Mesenchymal stem cell (in vitro differentiated cells and primary cell): ENCODE measurements around the gene SULT1A4.
"Not testable (repeated sequence)": the region's sequence is repeated elsewhere in the genome, so short reads cannot be mapped to it uniquely, and the experiment has no call there.

Experiments used
- DNase-seq: peaks from one replicate; pipeline ENCODE4 v3.0.0-alpha.2; 2013
- H2AFZ ChIP-seq: one replicate; pipeline ENCODE4 v1.6.1; 2013; ENCODE audit warnings: low read depth, mild to moderate bottlenecking, control low read depth, inconsistent platforms, low read length, moderate library complexity
- H2AK5ac ChIP-seq: 2 replicates; pipeline ENCODE4 v1.6.1; 2013; ENCODE audit warnings: low read length, moderate library complexity, mild to moderate bottlenecking, inconsistent platforms; ENCODE audit not compliant: severe bottlenecking
- H2BK120ac ChIP-seq: one replicate; pipeline ENCODE4 v1.6.1; 2013; ENCODE audit warnings: low read depth, mild to moderate bottlenecking, inconsistent platforms, low read length, moderate library complexity
- H2BK12ac ChIP-seq, 2 experiments: one replicate each; pipeline ENCODE4 v1.6.1; 2013; ENCODE audit warnings: inconsistent platforms in 2 of 2, low read length in 2 of 2, mild to moderate bottlenecking in 2 of 2, moderate library complexity in 2 of 2, control low read depth in 1 of 2
- H2BK15ac ChIP-seq: one replicate; pipeline ENCODE4 v1.6.1; 2013; ENCODE audit warnings: mild to moderate bottlenecking, low read depth, inconsistent platforms; ENCODE audit not compliant: poor library complexity, severe bottlenecking
- H2BK5ac ChIP-seq: 2 replicates; pipeline ENCODE4 v1.6.1; 2013; ENCODE audit warnings: low read depth, mild to moderate bottlenecking, low read length, control low read depth, inconsistent platforms; ENCODE audit not compliant: poor library complexity, severe bottlenecking
- H3K14ac ChIP-seq, 2 experiments: one replicate each; pipeline ENCODE4 v1.6.1; 2013; ENCODE audit warnings: inconsistent platforms in 2 of 2, low read length in 2 of 2, control low read depth in 1 of 2, mild to moderate bottlenecking in 1 of 2, moderate library complexity in 1 of 2
- H3K18ac ChIP-seq, 2 experiments: one replicate each; pipeline ENCODE4 v1.6.1; 2013; ENCODE audit warnings: inconsistent platforms in 2 of 2, low read length in 2 of 2, control low read depth in 1 of 2, low read depth in 1 of 2, mild to moderate bottlenecking in 1 of 2
- H3K23ac ChIP-seq, 2 experiments: one replicate each; pipeline ENCODE4 v1.6.1; 2013; ENCODE audit warnings: inconsistent platforms in 2 of 2, low read length in 2 of 2, mild to moderate bottlenecking in 2 of 2, moderate library complexity in 2 of 2, control low read depth in 1 of 2
- H3K27ac ChIP-seq: 2 replicates; pipeline ENCODE4 v1.5.1; 2013; ENCODE audit warnings: mild to moderate bottlenecking, moderate library complexity, low read length, control low read depth, inconsistent platforms; ENCODE audit not compliant: poor library complexity, severe bottlenecking
- H3K27me3 ChIP-seq, 2 experiments: 2 replicates each; pipeline versions ENCODE4 v1.6.1 to v1.7.0; 2013; ENCODE audit warnings: low read length in 2 of 2, mild to moderate bottlenecking in 2 of 2, moderate library complexity in 2 of 2, control low read depth in 1 of 2, inconsistent platforms in 1 of 2; ENCODE audit not compliant: control insufficient read depth in 1 of 2, insufficient read depth in 1 of 2
- H3K36me3 ChIP-seq, 2 experiments: 2 replicates each; pipeline versions ENCODE4 v1.6.1 to v1.7.0; 2013; ENCODE audit warnings: low read length in 2 of 2, control low read depth in 1 of 2, inconsistent platforms in 1 of 2, low read depth in 1 of 2, mild to moderate bottlenecking in 1 of 2; ENCODE audit not compliant: insufficient read depth in 2 of 2, control insufficient read depth in 1 of 2
- H3K4ac ChIP-seq, 2 experiments: one replicate each; pipeline ENCODE4 v1.6.1; 2013; ENCODE audit warnings: inconsistent platforms in 2 of 2, low read length in 2 of 2, mild to moderate bottlenecking in 2 of 2, moderate library complexity in 2 of 2, control low read depth in 1 of 2, low read depth in 1 of 2
- H3K4me1 ChIP-seq: 2 replicates; pipeline ENCODE4 v1.6.1; 2013; ENCODE audit warnings: low read depth, low read length, control low read depth; ENCODE audit not compliant: control insufficient read depth, insufficient read depth
- H3K4me2 ChIP-seq: 2 replicates; pipeline ENCODE4 v1.6.1; 2013; ENCODE audit warnings: low read length, mild to moderate bottlenecking, inconsistent platforms; ENCODE audit not compliant: poor library complexity, severe bottlenecking
- H3K4me3 ChIP-seq, 2 experiments: 2 replicates each; pipeline versions ENCODE4 v1.5.1 to v1.7.0; 2013; ENCODE audit warnings: low read length in 2 of 2, mild to moderate bottlenecking in 2 of 2, control low read depth in 1 of 2, low read depth in 1 of 2; ENCODE audit not compliant: insufficient read depth in 1 of 2
- H3K79me1 ChIP-seq: replicated peaks from 2 replicates; pipeline ENCODE4 v1.6.1; 2013; ENCODE audit warnings: mild to moderate bottlenecking, control low read depth, low read length, inconsistent platforms; ENCODE audit not compliant: poor library complexity, severe bottlenecking
- H3K9ac ChIP-seq: 2 replicates; pipeline ENCODE4 v1.7.0; 2013; ENCODE audit warnings: mild to moderate bottlenecking, low read length, moderate library complexity
- H3K9me3 ChIP-seq: 2 replicates; pipeline ENCODE4 v1.7.0; 2013; ENCODE audit warnings: mild to moderate bottlenecking, low read length; ENCODE audit not compliant: control insufficient read depth
- H4K8ac ChIP-seq: one replicate; pipeline ENCODE4 v1.6.1; 2013; ENCODE audit warnings: inconsistent platforms, mild to moderate bottlenecking, low read length, moderate library complexity
- H4K91ac ChIP-seq: one replicate; pipeline ENCODE4 v1.6.1; 2013; ENCODE audit warnings: mild to moderate bottlenecking, low read length, inconsistent platforms
- WGBS: methylation state at CpG from one replicate; pipeline ENCODE4 v1.1.7; 2013; ENCODE audit warnings: mixed read lengths; 5-methylcytosine and 5-hydroxymethylcytosine counted together

The SULT1A4 gene

GRCh38 chr16:29454269-29454668, 5.4 kb upstream of the SULT1A4 start, which contains the start of the genes BOLA2 and SLX1B:
BOLA2 (minus strand) TSS chr16:29454351; CDS start chr16:29454253, 98 bp downstream.
SLX1B (plus strand) TSS chr16:29454533.
- H3K18ac ChIP-seq, H3K4ac ChIP-seq, H3K4me2 ChIP-seq, H3K9ac ChIP-seq, H3K36me3 ChIP-seq, H2AFZ ChIP-seq, H2BK5ac ChIP-seq, H3K23ac ChIP-seq, H3K27ac ChIP-seq, H3K4me3 ChIP-seq, H2BK120ac ChIP-seq, H3K27me3 ChIP-seq, H4K91ac ChIP-seq, H3K79me1 ChIP-seq, H2AK5ac ChIP-seq, DNase-seq, H3K9me3 ChIP-seq, H2BK12ac ChIP-seq, H2BK15ac ChIP-seq, H3K4me1 ChIP-seq, H4K8ac ChIP-seq, H3K14ac ChIP-seq: not testable (repeated sequence)
- WGBS, result no CpG with 5 or more reads among the region's 33 CpGs

DNA sequence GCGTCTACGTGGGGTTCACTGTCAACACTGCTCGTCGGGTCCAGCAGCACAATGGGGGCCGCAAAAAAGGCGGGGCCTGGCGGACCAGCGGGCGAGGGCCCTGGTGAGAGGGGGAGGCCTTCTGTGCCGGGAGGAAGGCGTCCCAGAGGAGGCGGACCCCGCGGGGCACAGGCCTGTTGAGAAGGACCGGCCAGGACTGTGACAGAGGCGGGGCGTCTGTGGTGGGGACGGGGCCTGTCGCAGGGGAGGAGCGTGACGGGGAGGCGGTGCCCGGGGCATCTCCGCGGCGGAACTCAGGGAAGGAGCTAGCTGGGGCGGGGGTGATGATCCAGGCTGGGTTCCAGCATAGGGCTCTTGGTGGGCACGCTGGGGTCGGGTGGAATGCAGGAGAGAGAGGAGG, 4.9 kb upstream of the SULT1A4 start:
- not testable (repeated sequence) for H3K4me3 ChIP-seq, H3K79me1 ChIP-seq, H3K27me3 ChIP-seq, H3K4me2 ChIP-seq, H3K4me1 ChIP-seq, H3K36me3 ChIP-seq, H3K4ac ChIP-seq, H3K23ac ChIP-seq, H4K91ac ChIP-seq, H2BK120ac ChIP-seq, H2AK5ac ChIP-seq, H2BK15ac ChIP-seq, H2BK5ac ChIP-seq, H3K18ac ChIP-seq, H3K9ac ChIP-seq, H4K8ac ChIP-seq, H3K14ac ChIP-seq, H3K27ac ChIP-seq, H2AFZ ChIP-seq, H3K9me3 ChIP-seq, H2BK12ac ChIP-seq, DNase-seq
- no CpG with 5 or more reads among the region's 29 CpGs for WGBS

DNA sequence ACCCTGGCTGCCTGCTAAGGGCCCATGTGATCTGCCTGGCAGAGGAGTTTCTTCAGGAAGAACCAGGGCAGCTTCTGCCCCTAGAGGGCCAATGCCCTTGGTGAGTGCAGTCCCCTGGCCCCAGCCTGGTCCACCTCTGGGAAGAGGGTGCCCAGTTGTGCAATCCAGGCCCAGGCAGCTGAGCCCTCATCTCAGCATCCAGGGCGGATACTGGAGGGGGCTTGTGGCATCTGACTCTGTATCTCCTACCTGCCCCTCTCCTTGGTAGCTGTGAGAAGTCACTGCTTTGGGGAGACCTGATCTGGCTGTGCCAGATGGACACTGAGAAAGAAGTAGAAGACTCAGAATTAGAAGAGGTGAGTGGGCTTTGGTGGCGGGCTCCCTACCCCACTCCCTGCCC, 2.1 kb upstream of the SULT1A4 start:
- not testable (repeated sequence) for H2BK120ac ChIP-seq, H3K4ac ChIP-seq, H2AK5ac ChIP-seq, H3K27me3 ChIP-seq, H2BK5ac ChIP-seq, H3K18ac ChIP-seq, H3K79me1 ChIP-seq, H3K23ac ChIP-seq, H3K14ac ChIP-seq, H4K91ac ChIP-seq, H3K36me3 ChIP-seq, H3K4me1 ChIP-seq, DNase-seq, H2BK15ac ChIP-seq, H3K27ac ChIP-seq, H4K8ac ChIP-seq, H2AFZ ChIP-seq, H3K4me2 ChIP-seq, H3K4me3 ChIP-seq, H3K9me3 ChIP-seq, H3K9ac ChIP-seq
- peak overlapping the region in 1 of 2 experiments; percentile 63 for H2BK12ac ChIP-seq
- WGBS, result no CpG with 5 or more reads among the region's 2 CpGs

DNA sequence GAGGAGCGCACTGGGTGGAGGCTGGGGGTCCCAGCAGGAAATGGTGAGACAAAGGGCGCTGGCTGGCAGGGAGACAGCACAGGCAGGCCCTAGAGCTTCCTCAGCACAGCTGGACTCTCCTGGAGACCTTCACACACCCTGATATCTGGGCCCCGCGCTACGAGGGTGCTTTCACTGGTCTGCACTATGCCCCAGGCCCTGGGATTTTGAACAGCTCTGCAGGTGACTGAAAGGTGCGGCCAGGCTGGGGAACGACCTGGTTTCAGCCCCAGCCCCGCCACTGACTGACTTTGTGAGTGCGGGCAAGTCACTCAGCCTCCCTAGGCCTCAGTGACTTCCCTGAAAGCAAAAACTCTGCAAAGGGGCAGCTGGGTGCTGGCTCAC, 926 bp downstream of the SULT1A4 start:
- no CpG with 5 or more reads among the region's 9 CpGs for WGBS
- not testable (repeated sequence) for H3K4me1 ChIP-seq, H2AFZ ChIP-seq, H2BK15ac ChIP-seq, H3K4me3 ChIP-seq, H3K9ac ChIP-seq, H3K14ac ChIP-seq, DNase-seq, H3K4ac ChIP-seq, H3K79me1 ChIP-seq, H2AK5ac ChIP-seq, H3K23ac ChIP-seq, H3K27me3 ChIP-seq, H3K9me3 ChIP-seq, H3K36me3 ChIP-seq, H2BK12ac ChIP-seq, H2BK5ac ChIP-seq, H4K8ac ChIP-seq, H3K4me2 ChIP-seq, H3K18ac ChIP-seq, H4K91ac ChIP-seq, H3K27ac ChIP-seq, H2BK120ac ChIP-seq
